HepG2 (cell line): ENCODE data around the gene BHLHA9. TPM values are rescaled to one million over a fixed set of nuclear protein-coding genes. Genes with fewer than 3 reads are reported as not detected.
A peak's percentile ranks its signal among the peaks of the same experiment; 100 is the strongest.

ENCODE experiments used
- ADNP ChIP-seq: sonication (generic); formaldehyde crosslinking; IDR thresholded peaks from 2 replicates; pipeline ENCODE4 v1.4.0; 2020; ENCODE audit warnings: missing genetic modification reagents
- CAMTA2 ChIP-seq: sonication (generic); formaldehyde crosslinking; IDR thresholded peaks from 2 replicates; pipeline ENCODE4 v1.4.0; 2020; ENCODE audit warnings: mild to moderate bottlenecking, missing genetic modification reagents, borderline replicate concordance
- CCDC6 ChIP-seq: sonication (generic); formaldehyde crosslinking; IDR thresholded peaks from 2 replicates; pipeline ENCODE4 v1.8.1; 2022; ENCODE audit warnings: mild to moderate bottlenecking, missing genetic modification reagents, moderate library complexity
- CHD4 ChIP-seq: fragments of 200-600 bp; sonication (generic); IDR thresholded peaks from 2 replicates; pipeline ENCODE4 v1.7.0; 2017; ENCODE audit warnings: mild to moderate bottlenecking, low read length, borderline replicate concordance
- FOXP4 ChIP-seq: sonication (generic); formaldehyde crosslinking; IDR thresholded peaks from 2 replicates; pipeline ENCODE4 v1.4.0; 2020; ENCODE audit warnings: missing genetic modification reagents
- ISL2 ChIP-seq: sonication (generic); formaldehyde crosslinking; IDR thresholded peaks from 2 replicates; pipeline ENCODE4 v1.5.0; 2020; ENCODE audit warnings: missing genetic modification reagents
- MTA1 ChIP-seq: sonication (generic); formaldehyde crosslinking; IDR thresholded peaks from 2 replicates; pipeline ENCODE4 v1.4.0; 2020; ENCODE audit warnings: missing genetic modification reagents, mild to moderate bottlenecking, borderline replicate concordance
- MXD3 ChIP-seq: IDR thresholded peaks from 2 replicates; pipeline ENCODE4 v1.6.1; 2016; ENCODE audit warnings: mild to moderate bottlenecking, missing biosample characterization, missing genetic modification reagents
- MYC ChIP-seq: sonication (generic); formaldehyde crosslinking; IDR thresholded peaks from 2 replicates; pipeline ENCODE4 v1.9.0; 2021; ENCODE audit warnings: missing genetic modification reagents, borderline replicate concordance
- NONO ChIP-seq, 2 experiments: fragments of 450-650 bp in 1 of 2; sonication (generic) in 1 of 2; formaldehyde crosslinking in 1 of 2; IDR thresholded peaks in 1 of 2; conservative IDR thresholded peaks in 1 of 2; 2 replicates each; pipeline versions ENCODE4 v1.6.1 to v1.8.0; 2017 to 2022; ENCODE audit warnings: mild to moderate bottlenecking in 1 of 2, missing genetic modification reagents in 1 of 2, moderate library complexity in 1 of 2
- PATZ1 ChIP-seq: sonication (generic); formaldehyde crosslinking; IDR thresholded peaks from 2 replicates; pipeline ENCODE4 v1.4.0; 2020; ENCODE audit warnings: missing genetic modification reagents
- RXRA ChIP-seq: sonication (generic); formaldehyde crosslinking; IDR thresholded peaks from 2 replicates; pipeline ENCODE4 v1.5.1; 2020; ENCODE audit warnings: missing genetic modification reagents
- SNAI1 ChIP-seq: sonication (generic); formaldehyde crosslinking; IDR thresholded peaks from 2 replicates; pipeline ENCODE4 v1.5.0; 2020; ENCODE audit warnings: mild to moderate bottlenecking, missing genetic modification reagents, borderline replicate concordance
- XRCC5 ChIP-seq: fragments of 200-400 bp; formaldehyde crosslinking; optimal IDR thresholded peaks from 2 replicates; pipeline ENCODE3; 2017; ENCODE audit warnings: mild to moderate bottlenecking, low read length
- ZKSCAN8 ChIP-seq: IDR thresholded peaks from 2 replicates; pipeline ENCODE4 v1.6.1; 2016; ENCODE audit warnings: borderline replicate concordance, missing genetic modification reagents, missing compliant biosample characterization
- ZNF263 ChIP-seq: sonication (generic); formaldehyde crosslinking; IDR thresholded peaks from 2 replicates; pipeline ENCODE4 v1.4.0; 2020; ENCODE audit warnings: missing genetic modification reagents
- ZNF713 ChIP-seq: sonication (generic); formaldehyde crosslinking; IDR thresholded peaks from 2 replicates; pipeline ENCODE4 v1.4.0; 2020; ENCODE audit warnings: mild to moderate bottlenecking, missing genetic modification reagents
- ZNF75D ChIP-seq: sonication (generic); formaldehyde crosslinking; IDR thresholded peaks from 2 replicates; pipeline ENCODE4 v1.8.1; 2023; ENCODE audit warnings: missing genetic modification reagents, mild to moderate bottlenecking, borderline replicate concordance
- polyA plus RNA-seq, 8 experiments: library from polyadenylated mRNA; depleted of rRNA in 3 of 8; stranded (reverse) in 7 of 8; unstranded in 1 of 8; fragments of >200 nt; fragmentation: Illumina TruSeq in 4 of 8; extraction: Trizol in 4 of 8; gene quantifications; 2 replicates each; pipeline versions ENCODE4 v1.2.1 to v1.2.3, GENCODE V29; 2011 to 2016; ENCODE audit warnings: low read depth in 4 of 8, missing spikeins in 1 of 8, mixed read lengths in 1 of 8; ENCODE audit not compliant: insufficient read depth in 1 of 8
- total RNA-seq, 5 experiments: library from RNA; depleted of rRNA; stranded (reverse); fragments of >200 nt; fragmentation: Illumina TruSeq; extraction: Trizol; gene quantifications; 2 replicates each; pipeline ENCODE4 v1.2.3, GENCODE V29; 2016; ENCODE audit warnings: low read depth in 1 of 5
- TF ChIP-seq, protein P1 (sequence below): sonication (generic); formaldehyde crosslinking; IDR thresholded peaks from 2 replicates; pipeline ENCODE4 v1.9.0; 2021; ENCODE audit warnings: missing genetic modification reagents, mild to moderate bottlenecking, borderline replicate concordance
- TF ChIP-seq, protein P2 (sequence below): sonication (generic); formaldehyde crosslinking; IDR thresholded peaks from 2 replicates; pipeline ENCODE4 v1.4.0; 2020; ENCODE audit warnings: missing genetic modification reagents

The BHLHA9 gene
- total and polyA plus RNA-seq, 2 of the 13 experiments (the other 11 are each of a cell fraction or from before 2014, with no cell fraction given), result not detected

DNA sequence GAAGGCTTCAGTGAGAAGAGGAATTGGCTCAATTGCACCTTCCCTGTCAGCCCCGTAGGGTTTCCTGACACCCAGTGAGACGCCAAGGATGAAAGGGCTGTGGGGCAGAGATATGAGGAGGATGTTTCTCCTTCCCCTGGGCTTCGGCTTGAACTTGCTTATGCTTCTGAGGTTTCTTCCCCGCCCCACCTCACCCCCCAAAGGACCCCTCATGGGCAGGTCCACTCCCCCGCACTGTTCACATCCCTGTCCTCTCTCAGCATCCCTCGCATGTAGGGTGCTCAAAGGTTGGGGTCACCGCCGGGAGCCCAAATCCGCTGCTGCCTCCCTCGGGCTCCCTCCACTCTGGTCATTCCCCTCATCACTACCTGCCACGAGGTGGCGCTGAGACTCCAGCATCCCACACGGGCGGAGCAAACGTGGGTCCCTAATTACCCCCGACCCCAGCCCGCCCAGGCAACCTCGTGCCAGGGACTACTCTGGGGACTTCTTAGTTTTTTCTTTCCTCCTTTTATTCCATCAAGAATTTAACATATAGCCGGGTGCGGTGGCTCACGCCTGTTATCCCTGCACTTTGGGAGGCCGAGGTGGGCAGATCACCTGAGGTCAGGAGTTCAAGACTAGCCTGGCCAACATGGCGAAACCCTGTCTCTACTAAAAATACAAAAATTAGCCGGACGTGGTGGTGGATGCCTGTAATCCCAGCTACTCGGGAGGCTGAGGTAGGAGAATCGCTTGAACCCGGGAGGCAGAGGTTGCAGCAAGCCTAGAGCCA, 5.9 kb downstream of the BHLHA9 start (continued):
- peak; percentile 58 for TF ChIP-seq XRCC5
- no peak for TF ChIP-seq CAMTA2 (CRISPR knock-in tag)
- no peak for TF ChIP-seq MTA1
- TF ChIP-seq MYC (CRISPR knock-in tag), result peak; percentile 29; the same call in 1 of the 2 replicates
- no peak for TF ChIP-seq ADNP (CRISPR knock-in tag)
- TF ChIP-seq RXRA, result no peak
- 0 out of 2 replicates have a peak, but pooled peaks have one; percentile 24 for TF ChIP-seq ZNF263
- TF ChIP-seq FOXP4 (CRISPR knock-in tag), result no peak
- no peak for TF ChIP-seq ZKSCAN8 (CRISPR knock-in tag)
- TF ChIP-seq MXD3 (CRISPR knock-in tag), result no peak
- TF ChIP-seq SNAI1 (CRISPR knock-in tag), result no peak
- no peak for TF ChIP-seq ISL2 (CRISPR knock-in tag)
- TF ChIP-seq NONO (IDR thresholded peaks at IDR 0.05), result no peak
- TF ChIP-seq NONO (CRISPR knock-in tag; conservative IDR thresholded peaks at IDR 0.05), result no peak
- TF ChIP-seq ZNF75D, result no peak
- TF ChIP-seq, protein P1, sequence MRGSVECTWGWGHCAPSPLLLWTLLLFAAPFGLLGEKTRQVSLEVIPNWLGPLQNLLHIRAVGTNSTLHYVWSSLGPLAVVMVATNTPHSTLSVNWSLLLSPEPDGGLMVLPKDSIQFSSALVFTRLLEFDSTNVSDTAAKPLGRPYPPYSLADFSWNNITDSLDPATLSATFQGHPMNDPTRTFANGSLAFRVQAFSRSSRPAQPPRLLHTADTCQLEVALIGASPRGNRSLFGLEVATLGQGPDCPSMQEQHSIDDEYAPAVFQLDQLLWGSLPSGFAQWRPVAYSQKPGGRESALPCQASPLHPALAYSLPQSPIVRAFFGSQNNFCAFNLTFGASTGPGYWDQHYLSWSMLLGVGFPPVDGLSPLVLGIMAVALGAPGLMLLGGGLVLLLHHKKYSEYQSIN (CRISPR knock-in tag), result no peak
- TF ChIP-seq, protein P2, sequence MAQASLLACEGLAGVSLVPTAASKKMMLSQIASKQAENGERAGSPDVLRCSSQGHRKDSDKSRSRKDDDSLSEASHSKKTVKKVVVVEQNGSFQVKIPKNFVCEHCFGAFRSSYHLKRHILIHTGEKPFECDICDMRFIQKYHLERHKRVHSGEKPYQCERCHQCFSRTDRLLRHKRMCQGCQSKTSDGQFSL, result 0 out of 2 replicates have a peak, but pooled peaks have one; percentile 41
- TF ChIP-seq CCDC6 (CRISPR knock-in tag), result no peak
- no peak for TF ChIP-seq ZNF713 (CRISPR knock-in tag)
- TF ChIP-seq CHD4, result no peak
- 0 out of 2 replicates have a peak, but pooled peaks have one; percentile 22 for TF ChIP-seq PATZ1
